ENCODE data around the gene CHRDL2.

DNA sequence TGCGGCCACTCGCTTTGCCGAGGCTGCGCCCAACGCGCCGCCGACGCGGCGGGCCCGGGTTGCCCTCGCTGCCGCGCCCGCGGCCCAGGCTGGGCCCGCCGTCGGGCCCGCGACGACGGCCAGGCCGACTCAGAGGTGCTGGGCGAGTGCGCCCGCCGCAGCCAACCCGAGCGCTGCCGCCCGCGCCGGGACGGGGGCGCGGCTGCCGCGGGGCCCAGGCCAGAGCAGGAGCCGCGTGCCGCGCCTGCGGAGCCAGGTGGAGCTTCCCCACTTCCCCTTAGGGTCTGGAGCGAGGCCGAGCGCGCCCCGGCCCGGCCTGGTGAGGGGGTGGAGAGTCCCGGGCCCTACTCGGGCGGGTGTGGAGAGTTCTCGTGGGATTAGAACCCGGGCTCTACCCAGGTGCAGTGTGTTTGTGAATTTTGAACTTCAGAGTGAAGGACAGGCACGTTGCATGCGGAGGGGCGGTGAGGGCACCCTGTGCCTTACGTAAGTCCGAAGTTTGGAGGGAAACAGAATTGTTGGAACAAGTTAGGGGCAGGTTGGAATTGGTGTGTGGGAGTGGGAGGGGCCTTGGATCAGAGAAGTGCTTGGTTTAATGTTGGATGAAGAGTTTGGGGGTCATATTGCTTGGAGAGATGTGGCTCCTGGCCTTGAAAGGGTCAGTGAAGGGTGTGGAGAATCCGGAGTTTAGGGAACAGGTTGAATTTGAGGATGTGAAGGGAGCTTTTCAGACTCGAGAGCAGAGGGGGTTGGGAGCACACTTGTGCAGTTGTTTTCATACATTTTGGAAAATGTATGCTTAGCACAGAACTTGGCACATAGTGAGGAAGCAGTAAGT lies 18.1 kb upstream of the CHRDL2 start:
- TF ChIP-seq, protein P1, sequence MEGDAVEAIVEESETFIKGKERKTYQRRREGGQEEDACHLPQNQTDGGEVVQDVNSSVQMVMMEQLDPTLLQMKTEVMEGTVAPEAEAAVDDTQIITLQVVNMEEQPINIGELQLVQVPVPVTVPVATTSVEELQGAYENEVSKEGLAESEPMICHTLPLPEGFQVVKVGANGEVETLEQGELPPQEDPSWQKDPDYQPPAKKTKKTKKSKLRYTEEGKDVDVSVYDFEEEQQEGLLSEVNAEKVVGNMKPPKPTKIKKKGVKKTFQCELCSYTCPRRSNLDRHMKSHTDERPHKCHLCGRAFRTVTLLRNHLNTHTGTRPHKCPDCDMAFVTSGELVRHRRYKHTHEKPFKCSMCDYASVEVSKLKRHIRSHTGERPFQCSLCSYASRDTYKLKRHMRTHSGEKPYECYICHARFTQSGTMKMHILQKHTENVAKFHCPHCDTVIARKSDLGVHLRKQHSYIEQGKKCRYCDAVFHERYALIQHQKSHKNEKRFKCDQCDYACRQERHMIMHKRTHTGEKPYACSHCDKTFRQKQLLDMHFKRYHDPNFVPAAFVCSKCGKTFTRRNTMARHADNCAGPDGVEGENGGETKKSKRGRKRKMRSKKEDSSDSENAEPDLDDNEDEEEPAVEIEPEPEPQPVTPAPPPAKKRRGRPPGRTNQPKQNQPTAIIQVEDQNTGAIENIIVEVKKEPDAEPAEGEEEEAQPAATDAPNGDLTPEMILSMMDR (IDR thresholded peaks at IDR 0.05): no peak
- no peak for TF ChIP-seq POLR2A (IDR thresholded peaks at IDR 0.05)

All from ovary (tissue), 3 donors.